ENCODE measurements around the gene FLNB. TPM values are rescaled to one million over a fixed set of nuclear protein-coding genes. Genes with fewer than 3 reads are reported as not detected.

FLNB gene
- total and polyA plus RNA-seq, 2 of the 13 experiments (the other 11 are each of a cell fraction or from before 2014, with no cell fraction given), result 106 to 130 TPM

DNA sequence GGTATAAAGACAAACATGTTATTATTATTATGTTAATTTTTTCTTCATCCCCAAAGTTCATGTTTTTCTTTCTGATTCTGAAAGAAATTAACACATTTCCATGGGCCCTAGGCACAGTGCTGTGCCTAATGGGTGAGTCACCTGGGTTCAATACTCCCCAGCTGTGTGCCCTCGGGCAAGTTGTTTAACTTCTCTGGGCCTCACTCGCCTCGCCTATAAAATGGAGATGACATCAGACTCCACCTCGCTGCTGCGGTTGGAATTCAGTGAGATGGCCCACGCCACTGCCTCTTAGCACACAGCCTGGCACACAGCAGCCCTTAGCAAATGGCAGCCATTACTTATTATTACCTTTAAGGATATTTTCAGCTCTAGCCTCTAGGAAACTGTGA is 179.9 kb downstream of the FLNB start (continued):
- TF ChIP-seq ATF1 (CRISPR knock-in tag; IDR thresholded peaks at IDR 0.05) (no peak), KDM5A (IDR thresholded peaks at IDR 0.05; ENCODE audit: borderline replicate concordance, low read length) (no peak), ZNF703 (CRISPR knock-in tag; IDR thresholded peaks at IDR 0.05; ENCODE audit: borderline replicate concordance) (no peak), CBFB (CRISPR knock-in tag; IDR thresholded peaks at IDR 0.05) (no peak), MTA3 (CRISPR knock-in tag; IDR thresholded peaks at IDR 0.05) (no peak), IKZF1 (IDR thresholded peaks at IDR 0.05) (no peak), ZNF652 (CRISPR knock-in tag; IDR thresholded peaks at IDR 0.05; ENCODE audit: borderline replicate concordance, low read depth) (no peak), DNMT1 (CRISPR knock-in tag; IDR thresholded peaks at IDR 0.05) (no peak)
- TF ChIP-seq, protein P1, sequence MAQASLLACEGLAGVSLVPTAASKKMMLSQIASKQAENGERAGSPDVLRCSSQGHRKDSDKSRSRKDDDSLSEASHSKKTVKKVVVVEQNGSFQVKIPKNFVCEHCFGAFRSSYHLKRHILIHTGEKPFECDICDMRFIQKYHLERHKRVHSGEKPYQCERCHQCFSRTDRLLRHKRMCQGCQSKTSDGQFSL (CRISPR knock-in tag; IDR thresholded peaks at IDR 0.05), result no peak
- TF ChIP-seq, protein P2, sequence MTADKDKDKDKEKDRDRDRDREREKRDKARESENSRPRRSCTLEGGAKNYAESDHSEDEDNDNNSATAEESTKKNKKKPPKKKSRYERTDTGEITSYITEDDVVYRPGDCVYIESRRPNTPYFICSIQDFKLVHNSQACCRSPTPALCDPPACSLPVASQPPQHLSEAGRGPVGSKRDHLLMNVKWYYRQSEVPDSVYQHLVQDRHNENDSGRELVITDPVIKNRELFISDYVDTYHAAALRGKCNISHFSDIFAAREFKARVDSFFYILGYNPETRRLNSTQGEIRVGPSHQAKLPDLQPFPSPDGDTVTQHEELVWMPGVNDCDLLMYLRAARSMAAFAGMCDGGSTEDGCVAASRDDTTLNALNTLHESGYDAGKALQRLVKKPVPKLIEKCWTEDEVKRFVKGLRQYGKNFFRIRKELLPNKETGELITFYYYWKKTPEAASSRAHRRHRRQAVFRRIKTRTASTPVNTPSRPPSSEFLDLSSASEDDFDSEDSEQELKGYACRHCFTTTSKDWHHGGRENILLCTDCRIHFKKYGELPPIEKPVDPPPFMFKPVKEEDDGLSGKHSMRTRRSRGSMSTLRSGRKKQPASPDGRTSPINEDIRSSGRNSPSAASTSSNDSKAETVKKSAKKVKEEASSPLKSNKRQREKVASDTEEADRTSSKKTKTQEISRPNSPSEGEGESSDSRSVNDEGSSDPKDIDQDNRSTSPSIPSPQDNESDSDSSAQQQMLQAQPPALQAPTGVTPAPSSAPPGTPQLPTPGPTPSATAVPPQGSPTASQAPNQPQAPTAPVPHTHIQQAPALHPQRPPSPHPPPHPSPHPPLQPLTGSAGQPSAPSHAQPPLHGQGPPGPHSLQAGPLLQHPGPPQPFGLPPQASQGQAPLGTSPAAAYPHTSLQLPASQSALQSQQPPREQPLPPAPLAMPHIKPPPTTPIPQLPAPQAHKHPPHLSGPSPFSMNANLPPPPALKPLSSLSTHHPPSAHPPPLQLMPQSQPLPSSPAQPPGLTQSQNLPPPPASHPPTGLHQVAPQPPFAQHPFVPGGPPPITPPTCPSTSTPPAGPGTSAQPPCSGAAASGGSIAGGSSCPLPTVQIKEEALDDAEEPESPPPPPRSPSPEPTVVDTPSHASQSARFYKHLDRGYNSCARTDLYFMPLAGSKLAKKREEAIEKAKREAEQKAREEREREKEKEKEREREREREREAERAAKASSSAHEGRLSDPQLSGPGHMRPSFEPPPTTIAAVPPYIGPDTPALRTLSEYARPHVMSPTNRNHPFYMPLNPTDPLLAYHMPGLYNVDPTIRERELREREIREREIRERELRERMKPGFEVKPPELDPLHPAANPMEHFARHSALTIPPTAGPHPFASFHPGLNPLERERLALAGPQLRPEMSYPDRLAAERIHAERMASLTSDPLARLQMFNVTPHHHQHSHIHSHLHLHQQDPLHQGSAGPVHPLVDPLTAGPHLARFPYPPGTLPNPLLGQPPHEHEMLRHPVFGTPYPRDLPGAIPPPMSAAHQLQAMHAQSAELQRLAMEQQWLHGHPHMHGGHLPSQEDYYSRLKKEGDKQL (CRISPR knock-in tag; IDR thresholded peaks at IDR 0.05; ENCODE audit: low read depth), result no peak
